Articular chondrocyte of knee joint (primary cell): Measurements from ENCODE around the gene TEDDM1. TPM values are rescaled to one million over a fixed set of nuclear protein-coding genes. Genes with fewer than 3 reads are reported as not detected.

ENCODE experiments used
- total RNA-seq: library from RNA; depleted of rRNA; stranded (reverse); fragments of >200 nt; gene quantifications from 2 replicates; pipeline ENCODE4 v1.2.3, GENCODE V29; 2012

Gene TEDDM1, protein sequence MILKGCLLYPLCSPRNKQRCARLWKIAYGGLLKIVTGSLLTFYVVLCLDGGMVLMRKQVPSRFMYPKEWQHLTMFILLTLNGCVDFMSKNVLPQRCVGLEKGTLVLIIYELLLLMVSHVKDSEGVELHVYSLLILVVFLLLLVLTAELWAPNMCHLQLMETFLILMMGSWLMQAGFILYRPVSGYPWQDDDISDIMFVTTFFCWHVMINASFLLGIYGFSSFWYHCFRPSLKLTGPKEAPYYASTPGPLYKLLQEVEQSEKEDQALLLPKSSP
- not detected in 2 replicates for total RNA-seq

DNA sequence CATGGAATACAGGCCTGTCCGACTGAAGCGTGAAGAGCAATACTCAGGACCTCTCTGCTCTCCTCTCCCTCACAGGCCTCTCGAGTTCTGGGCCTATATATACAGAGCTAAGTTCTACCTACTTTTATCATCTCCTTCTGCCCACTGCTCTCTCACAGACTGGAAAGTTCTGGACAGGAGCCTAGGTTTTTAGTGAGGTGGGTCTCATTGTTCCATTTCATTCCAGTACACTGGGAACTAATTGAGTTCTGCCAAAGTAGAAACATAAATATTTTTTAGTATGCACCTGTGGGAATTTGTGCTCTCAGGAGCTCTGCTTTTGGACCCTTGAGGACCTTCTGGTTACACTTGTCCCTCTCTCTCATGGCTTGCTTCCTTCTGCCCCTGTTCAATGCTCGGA lies at the start of gene TEDDM1:
Gene TEDDM1, minus strand, starts transcription at position 101 of the 400 bp plus-strand sequence. CDS start 182 bp downstream, outside the sequence.

DNA sequence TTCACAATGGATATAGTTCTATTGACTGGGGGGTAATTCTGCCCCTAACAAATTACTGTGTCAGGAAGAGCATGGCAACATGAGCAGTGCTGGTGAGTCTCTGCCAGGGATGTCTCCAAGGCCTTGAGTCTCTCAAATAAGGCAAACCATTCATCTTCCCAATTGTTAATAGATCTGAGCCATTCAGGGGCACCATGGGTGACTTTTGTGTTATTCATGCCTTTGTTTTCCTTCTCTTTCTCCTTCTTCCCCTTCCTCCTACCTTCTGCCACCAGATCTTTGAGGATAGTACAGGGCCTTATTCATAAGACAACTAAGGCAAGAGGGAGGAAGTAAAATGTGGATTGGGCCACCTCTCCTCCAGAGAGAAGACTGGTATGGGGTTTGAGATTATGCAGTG lies 49.6 kb upstream of the TEDDM1 start, which contains the start of gene RGSL1:
Gene RGSL1, plus strand, starts transcription at position 60 of the 400 bp plus-strand sequence. Its CDS starts 20 bp downstream, at position 80.

GRCh38 chr1:182391362-182392049 lies 9.0 kb downstream of the TEDDM1 start, which contains the start of gene GLUL:
GLUL (minus strand) TSS chr1:182391790; CDS start chr1:182388737, 3,053 bp downstream.

Other genes starting within 250 kb of the TEDDM1 start
- gene GLUL, start 8.9 kb downstream of the TEDDM1 start, total RNA-seq = 320 and 394 TPM in 2 replicates
- gene RGSL1, start 49.5 kb upstream of the TEDDM1 start, total RNA-seq = not detected in 2 replicates
- gene RNASEL, start 188.6 kb upstream of the TEDDM1 start, total RNA-seq = 13.2 and 13.9 TPM in 2 replicates
- 17.2 and 18.8 TPM in 2 replicates for gene RGS16, start 203.7 kb upstream of the TEDDM1 start, total RNA-seq